Naive thymus-derived CD8-positive, alpha-beta T cell (primary cell): ENCODE measurements around the gene FAM229A. TPM values are rescaled to one million over a fixed set of nuclear protein-coding genes. Genes with fewer than 3 reads are reported as not detected.
A peak's percentile ranks its signal among the peaks of the same experiment; 100 is the strongest.

Experiments
- ATAC-seq, 2 donors: fragments of 150-1000 bp; cut with Tn5 transposase in 1 of 2; sonication (Bioruptor Pico), chemical (Tn5 transposase) in 1 of 2; 1 replicate in 1 of 2; 2 replicates in 1 of 2; pipeline ENCODE4 v1.10.0; 2021; ENCODE audit warnings: mild to moderate bottlenecking in 2 of 2, moderate library complexity in 2 of 2
- POLR2A ChIA-PET: fragments of 350-600 bp; sonication (Branson Sonifier 250); formaldehyde crosslinking; loops from one replicate; lab custom pipeline; 2021; ENCODE audit warnings: antibody characterized with exemption; lab: Charles Lee
- DNase-seq, 10 donors: peaks; one replicate each; pipeline versions ENCODE4 v3.0.0 to v3.0.0-alpha.2; 2020 to 2022
- H3K27ac Mint-ChIP-seq, 10 donors: one replicate each; pipeline ENCODE4 v1.8.0; 2020 to 2022; ENCODE audit warnings: mild to moderate bottlenecking in 10 of 10, mixed read lengths in 10 of 10, moderate library complexity in 4 of 10, inconsistent platforms in 1 of 10
- H3K27me3 Mint-ChIP-seq, 5 donors: one replicate each; pipeline ENCODE4 v1.8.0; 2021 to 2022; ENCODE audit warnings: mixed read lengths in 5 of 5
- H3K36me3 Mint-ChIP-seq, 3 donors: one replicate each; pipeline ENCODE4 v1.8.0; 2020 to 2022; ENCODE audit warnings: mixed read lengths in 3 of 3, mild to moderate bottlenecking in 2 of 3, inconsistent platforms in 1 of 3
- H3K4me1 Mint-ChIP-seq, 4 donors: one replicate each; pipeline ENCODE4 v1.8.0; 2021 to 2022; ENCODE audit warnings: mixed read lengths in 4 of 4
- H3K4me3 Mint-ChIP-seq, 10 donors: one replicate each; pipeline ENCODE4 v1.8.0; 2020 to 2022; ENCODE audit warnings: mild to moderate bottlenecking in 10 of 10, mixed read lengths in 10 of 10, moderate library complexity in 6 of 10, inconsistent platforms in 1 of 10
- H3K9me3 Mint-ChIP-seq, 9 donors: one replicate each; pipeline ENCODE4 v1.8.0; 2020 to 2022; ENCODE audit warnings: mixed read lengths in 9 of 9, mild to moderate bottlenecking in 3 of 9, inconsistent platforms in 1 of 9, moderate library complexity in 1 of 9
- polyA plus RNA-seq, 3 donors: library from polyadenylated mRNA; unstranded; fragments of 300-500 nt; fragmentation: Illumina TruSeq; gene quantifications; one replicate each; pipeline ENCODE4 v1.2.3, GENCODE V29; 2021
- total RNA-seq, 8 experiments: library from RNA in 2 of 8; stranded (reverse) in 2 of 8; gene quantifications; one replicate each; pipeline ENCODE4 v1.2.3 and lab custom pipeline; 2021 to 2026

The FAM229A gene
- total and polyA plus RNA-seq, 5 experiments from 2014 or later, result 0.06 to 30.7 (median 0.47) TPM

DNA sequence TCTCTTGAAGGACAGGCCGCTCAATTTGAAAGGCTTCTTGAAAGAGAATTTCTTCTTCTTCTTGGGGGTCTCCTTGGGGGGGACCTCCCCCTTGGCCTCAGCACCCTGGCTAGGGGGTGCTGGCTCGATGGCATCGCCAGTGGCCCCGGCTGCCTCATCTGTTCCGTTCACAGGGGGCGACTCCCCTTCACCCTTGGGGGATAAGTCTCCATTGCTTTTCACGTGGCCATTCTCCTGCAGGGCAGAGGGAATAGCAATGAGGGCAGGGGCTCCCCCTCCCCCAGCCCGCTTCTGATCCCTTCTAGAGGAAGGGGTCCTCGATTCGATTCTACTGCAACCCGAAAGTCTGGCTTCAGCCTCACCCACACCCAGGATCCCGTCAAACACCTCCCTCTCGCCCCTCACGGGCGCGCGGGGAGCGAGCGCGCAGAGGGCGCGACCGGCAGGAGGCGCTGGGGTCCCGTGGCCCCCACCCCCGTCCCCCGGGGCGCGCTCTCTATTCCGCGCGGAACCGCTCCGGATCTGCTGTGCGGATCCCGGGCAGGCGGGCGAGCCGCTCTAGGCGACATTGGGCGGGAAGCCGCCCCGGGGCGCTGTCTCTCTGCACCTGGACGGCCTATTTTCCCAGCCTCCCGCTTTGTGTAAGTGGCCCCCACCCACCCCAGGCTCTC lies 27.3 kb downstream of the FAM229A start:
- Mint-ChIP-seq H3K4me1 (peaks cover 30 to 52% (median 37%) of the 10 kb centered on the region in 4 donors), H3K36me3 (peaks cover 0 to 36% (median 8%) of the 10 kb centered on the region in 3 donors), H3K9me3 (no peaks in the 10 kb centered on the region), H3K27ac (peak overlapping the region in 9 of 10 donors; percentile 69 to 91 (median 88)), H3K4me3 (peak overlapping the region; percentile 80 to 93 (median 87)), H3K27me3 (no peaks in the 10 kb centered on the region)
- POLR2A ChIA-PET, result interaction anchor here (0.5 to 6.7 kb wide), 29 partner anchors 13 to 274 kb away, joined by 3 to 147 read pairs (median 6); partner anchors contain the start of genes BSDC1, EIF3I, FAM167B and FAM229A
- peak; percentile 60 to 81 (median 72) for DNase-seq
- peak; percentile 66 to 72 for ATAC-seq

DNA sequence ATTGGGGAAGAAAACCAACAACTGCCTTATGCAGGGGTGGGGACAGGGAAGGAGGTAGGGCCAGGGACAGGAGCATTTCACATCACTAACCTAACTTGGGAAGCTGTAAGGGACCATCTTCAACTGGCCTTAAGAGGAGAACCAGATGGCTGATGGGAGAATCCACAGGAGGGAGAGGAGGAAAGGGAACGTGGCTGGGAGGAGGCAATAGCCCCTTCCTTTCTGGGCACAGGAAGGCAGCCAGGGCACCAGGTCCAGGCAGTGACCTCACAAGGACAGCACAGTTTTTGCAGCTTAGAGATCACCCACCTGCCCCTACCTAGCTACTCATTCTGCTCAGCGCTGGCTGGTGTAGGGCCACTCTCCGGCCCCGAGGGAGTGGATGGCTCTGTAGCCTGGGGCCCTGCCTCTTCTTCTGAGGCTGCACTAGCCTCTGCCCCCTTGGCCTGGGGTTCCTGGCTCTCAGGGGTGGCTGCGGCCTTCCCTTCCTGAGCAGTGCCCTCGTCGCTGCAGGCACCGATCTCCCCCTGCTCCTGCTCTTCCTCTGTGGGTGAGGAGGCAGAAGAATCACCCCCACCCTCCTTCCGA lies 27.9 kb downstream of the FAM229A start:
- no peaks in the 10 kb centered on the region for H3K9me3 Mint-ChIP-seq
- ATAC-seq (no peak), DNase-seq (no peak)
- peaks cover 0 to 43% (median 8%) of the 10 kb centered on the region in 3 donors for H3K36me3 Mint-ChIP-seq
- no peaks in the 10 kb centered on the region for H3K27me3 Mint-ChIP-seq
- H3K27ac Mint-ChIP-seq, result peak overlapping the region; percentile 65 to 93 (median 88)
- H3K4me1 Mint-ChIP-seq, result peaks cover 29 to 46% (median 37%) of the 10 kb centered on the region in 4 donors
- POLR2A ChIA-PET, result interaction anchor here (0.5 to 6.7 kb wide), 5 partner anchors 12 to 48 kb away, joined by 3 to 147 read pairs (median 3); no protein-coding TSS in a partner anchor
- H3K4me3 Mint-ChIP-seq, result peak overlapping the region; percentile 80 to 93 (median 87)

DNA sequence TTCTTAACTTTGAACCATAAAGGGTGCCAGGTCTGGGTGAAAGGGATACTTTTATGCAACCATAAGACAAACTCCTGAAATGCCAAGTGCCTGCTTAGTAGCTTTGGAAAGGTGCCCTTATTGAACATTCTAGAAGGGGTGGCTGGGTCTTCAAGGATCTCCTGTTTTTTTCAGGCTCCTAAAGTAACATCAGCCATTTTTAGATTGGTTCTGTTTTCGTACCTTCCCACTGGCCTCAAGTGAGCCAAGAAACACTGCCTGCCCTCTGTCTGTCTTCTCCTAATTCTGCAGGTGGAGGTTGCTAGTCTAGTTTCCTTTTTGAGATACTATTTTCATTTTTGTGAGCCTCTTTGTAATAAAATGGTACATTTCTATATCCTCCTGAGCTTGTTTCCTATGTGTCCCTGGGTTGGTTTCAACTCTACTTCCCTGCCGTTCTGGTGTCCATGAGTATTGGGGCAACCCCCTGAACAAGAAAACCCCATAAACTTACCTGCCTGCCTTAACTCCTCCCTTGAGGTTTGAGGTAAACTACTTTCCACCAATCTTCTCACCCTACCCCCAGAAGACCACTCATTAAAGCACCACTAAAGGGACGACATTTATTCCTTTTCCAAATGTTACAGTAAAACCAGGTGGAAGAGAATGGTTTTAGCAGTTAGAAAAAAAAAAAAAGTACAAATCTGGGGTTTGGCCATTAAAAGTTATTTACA lies 28.9 kb downstream of the FAM229A start:
- Mint-ChIP-seq H3K4me3 (peak overlapping the region in 8 of 10 donors; percentile 59 to 80 (median 72)), H3K36me3 (peaks cover 0 to 52% (median 8%) of the 10 kb centered on the region in 3 donors)

DNA sequence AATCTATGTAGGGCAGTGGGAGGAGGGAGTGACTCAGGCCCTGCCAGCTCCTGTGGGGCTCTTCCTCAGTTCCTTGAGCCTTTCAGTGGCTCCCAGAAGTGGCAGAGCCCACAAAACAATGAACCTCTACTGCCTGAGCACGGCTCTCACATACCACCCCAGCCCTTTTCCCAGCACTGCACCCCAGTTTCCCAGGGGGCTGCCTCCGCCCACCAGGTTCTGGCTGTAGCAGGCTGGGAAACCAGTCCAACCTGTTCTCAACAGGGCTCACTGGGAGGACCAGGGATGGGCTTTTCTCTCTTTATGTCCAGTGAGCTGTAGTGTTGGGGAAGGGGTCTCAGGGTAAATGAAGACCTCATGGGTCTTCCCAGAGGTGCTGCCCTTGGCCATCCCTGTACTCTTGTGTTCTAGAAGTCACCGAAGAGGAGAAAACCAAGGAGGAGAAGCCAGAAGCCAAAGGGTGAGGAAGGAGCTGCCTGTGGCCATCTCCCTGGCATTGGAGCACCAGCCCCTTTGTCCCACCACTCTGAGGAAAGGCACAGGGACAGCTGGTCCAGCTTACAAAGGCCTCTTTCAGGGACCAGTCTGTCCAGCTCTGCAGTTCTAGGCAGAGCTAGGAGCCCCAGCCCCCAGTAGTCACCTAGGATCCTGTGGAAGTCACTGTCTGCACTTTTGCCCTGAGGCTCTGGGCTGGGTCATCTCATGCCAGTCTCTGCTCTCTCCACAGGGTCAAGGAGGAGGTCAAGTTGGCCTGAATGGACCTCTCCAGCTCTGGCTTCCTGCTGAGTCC lies 29.8 kb downstream of the FAM229A start:
- Mint-ChIP-seq H3K36me3 (peaks cover 0 to 61% (median 14%) of the 10 kb centered on the region in 3 donors), H3K27ac (peak overlapping the region in 4 of 10 donors; percentile 24 to 71 (median 36)), H3K4me3 (no peak overlapping the region), H3K27me3 (no peaks in the 10 kb centered on the region), H3K9me3 (no peaks in the 10 kb centered on the region), H3K4me1 (peaks cover 21 to 32% (median 28%) of the 10 kb centered on the region in 4 donors)
- no peak for ATAC-seq
- no peak for DNase-seq
- POLR2A ChIA-PET, result interaction anchor here (0.5 to 1.5 kb wide), 10 partner anchors 8 to 144 kb away, joined by 3 to 6 read pairs (median 3); no protein-coding TSS in a partner anchor

More for the DNA sequence above, 28.9 kb downstream of the FAM229A start:
- ATAC-seq, result no peak
- Mint-ChIP-seq H3K9me3 (no peaks in the 10 kb centered on the region), H3K27me3 (no peaks in the 10 kb centered on the region), H3K27ac (peak overlapping the region; percentile 34 to 90 (median 70)), H3K4me1 (peaks cover 27 to 38% (median 36%) of the 10 kb centered on the region in 4 donors)
- POLR2A ChIA-PET, result interaction anchor here (0.7 to 1.5 kb wide), 8 partner anchors 9 to 93 kb away, joined by 3 to 6 read pairs (median 4); no protein-coding TSS in a partner anchor
- DNase-seq, result no peak

- H3K27ac Mint-ChIP-seq, result peak overlapping the region in 6 of 10 donors; percentile 16 to 71 (median 40)
- H3K4me1 Mint-ChIP-seq, result peaks cover 18 to 24% (median 19%) of the 10 kb centered on the region in 4 donors
- POLR2A ChIA-PET, result interaction anchor here (0.6 to 1.5 kb wide), 8 partner anchors 9 to 91 kb away, joined by 3 to 4 read pairs (median 4); partner anchors contain the start of gene BSDC1
- H3K9me3 Mint-ChIP-seq, result no peaks in the 10 kb centered on the region
- no peak for DNase-seq
- no peaks in the 10 kb centered on the region for H3K27me3 Mint-ChIP-seq
- no peak overlapping the region for H3K4me3 Mint-ChIP-seq
- ATAC-seq, result no peak
- H3K36me3 Mint-ChIP-seq, result peaks cover 0 to 69% (median 14%) of the 10 kb centered on the region in 3 donors
Measured at GRCh38 chr1:32331549-32331948, 30.7 kb downstream of the FAM229A start.

- Mint-ChIP-seq H3K4me1 (peaks cover 18 to 24% (median 19%) of the 10 kb centered on the region in 4 donors), H3K9me3 (no peaks in the 10 kb centered on the region), H3K36me3 (peaks cover 0 to 76% (median 14%) of the 10 kb centered on the region in 3 donors), H3K4me3 (no peak overlapping the region), H3K27me3 (no peaks in the 10 kb centered on the region), H3K27ac (peak overlapping the region in 7 of 10 donors; percentile 22 to 75 (median 44))
- no peak for DNase-seq
- POLR2A ChIA-PET, result interaction anchor here (0.8 to 1.4 kb wide), 5 partner anchors 10 to 63 kb away, joined by 3 to 4 read pairs (median 3); partner anchors contain the start of gene BSDC1
- no peak for ATAC-seq
Measured at GRCh38 chr1:32330558-32331151, 31.6 kb downstream of the FAM229A start.

DNA sequence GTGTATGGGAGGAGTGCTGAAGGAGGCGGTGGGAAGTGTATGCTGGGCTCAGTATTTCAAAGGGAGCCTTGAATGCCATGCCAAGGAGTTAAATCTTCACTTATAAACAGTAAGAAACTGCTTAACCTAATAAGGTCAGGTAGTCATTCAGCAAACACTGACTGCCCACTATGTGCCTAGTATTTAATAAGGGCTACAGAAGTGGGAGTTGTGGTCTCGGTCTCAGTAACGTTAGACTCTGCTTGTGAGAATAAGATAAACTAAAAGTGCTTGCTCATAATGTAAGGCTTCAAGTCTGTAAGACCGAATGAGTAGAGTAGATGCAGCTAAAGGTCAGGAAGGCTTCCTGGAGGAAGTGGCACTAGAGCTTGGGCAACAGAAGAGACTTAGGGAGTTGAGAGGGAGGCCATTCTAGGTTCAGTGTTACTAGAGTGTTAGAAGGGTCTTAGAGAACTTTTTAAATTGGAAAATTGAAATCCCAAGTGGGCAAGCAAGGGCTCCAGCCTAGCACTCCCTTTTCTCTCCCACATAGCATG lies 32.3 kb downstream of the FAM229A start:
- no peak overlapping the region for H3K4me3 Mint-ChIP-seq
- peak overlapping the region in 7 of 10 donors; percentile 9 to 83 (median 37) for H3K27ac Mint-ChIP-seq
- no peaks in the 10 kb centered on the region for H3K27me3 Mint-ChIP-seq
- H3K4me1 Mint-ChIP-seq, result peaks cover 18 to 24% (median 20%) of the 10 kb centered on the region in 4 donors
- POLR2A ChIA-PET, result interaction anchor here (0.8 to 1.4 kb wide), 2 partner anchors 16 to 64 kb away, joined by 3 to 4 read pairs; partner anchors contain the start of gene BSDC1
- peaks cover 0 to 82% (median 14%) of the 10 kb centered on the region in 3 donors for H3K36me3 Mint-ChIP-seq
- H3K9me3 Mint-ChIP-seq, result no peaks in the 10 kb centered on the region
- no peak for DNase-seq
- ATAC-seq, result no peak

- no peak for ATAC-seq
- Mint-ChIP-seq H3K36me3 (peaks cover 0 to 74% (median 14%) of the 10 kb centered on the region in 3 donors), H3K9me3 (no peaks in the 10 kb centered on the region), H3K4me3 (no peak overlapping the region), H3K27me3 (no peaks in the 10 kb centered on the region), H3K27ac (no peak overlapping the region), H3K4me1 (peaks cover 7 to 30% (median 18%) of the 10 kb centered on the region in 4 donors)
- DNase-seq, result no peak
- POLR2A ChIA-PET, result interaction anchor here (1.2 kb wide), 1 partner anchor 24 kb away, joined by 4 read pairs; no protein-coding TSS in a partner anchor
Measured at GRCh38 chr1:32327204-32327603, 35.1 kb downstream of the FAM229A start.

- H3K4me1 Mint-ChIP-seq, result peaks cover 14 to 54% (median 36%) of the 10 kb centered on the region in 4 donors
- H3K27ac Mint-ChIP-seq, result peak overlapping the region; percentile 67 to 94 (median 91)
- H3K9me3 Mint-ChIP-seq, result no peaks in the 10 kb centered on the region
- H3K27me3 Mint-ChIP-seq, result no peaks in the 10 kb centered on the region
- peak; percentile 90 to 91 for ATAC-seq
- DNase-seq, result peak in 6 of 10 donors; percentile 16 to 55 (median 36)
- peak overlapping the region; percentile 62 to 88 (median 72) for H3K4me3 Mint-ChIP-seq
- POLR2A ChIA-PET, result interaction anchor here (0.6 to 4.5 kb wide), 26 partner anchors 10 to 344 kb away, joined by 3 to 44 read pairs (median 5); partner anchors contain the start of genes BSDC1, HDAC1, IQCC and LCK
- H3K36me3 Mint-ChIP-seq, result peaks cover 0 to 47% (median 0%) of the 10 kb centered on the region in 3 donors
Measured at GRCh38 chr1:32321712-32322291, 40.5 kb downstream of the FAM229A start.

- H3K27ac Mint-ChIP-seq, result peak overlapping the region in 7 of 10 donors; percentile 37 to 80 (median 44)
Measured at GRCh38 chr1:32318127-32318869, 44.0 kb downstream of the FAM229A start.

More at GRCh38 chr1:32318127-32318869, 44.0 kb downstream of the FAM229A start:
- no peak for DNase-seq
- Mint-ChIP-seq H3K9me3 (no peaks in the 10 kb centered on the region), H3K4me3 (no peak overlapping the region), H3K4me1 (peaks cover 19 to 53% (median 45%) of the 10 kb centered on the region in 4 donors), H3K27me3 (no peaks in the 10 kb centered on the region), H3K36me3 (peaks cover 0 to 48% (median 0%) of the 10 kb centered on the region in 3 donors)
- no peak for ATAC-seq
- POLR2A ChIA-PET, result interaction anchor here (0.7 kb wide), 1 partner anchor 44 kb away, joined by 3 read pairs; no protein-coding TSS in a partner anchor
